ENCODE results near the gene SAFB2.

SAFB2 gene

GRCh38 chr19:5537870-5538269, 84.7 kb downstream of the SAFB2 start:
- no peak for DNase-seq
